Measurements from ENCODE around the gene PRR7. TPM values are rescaled to one million over a fixed set of nuclear protein-coding genes. Genes with fewer than 3 reads are reported as not detected.
A peak's percentile ranks its signal among the peaks of the same experiment; 100 is the strongest.

Gene PRR7
- total and polyA plus RNA-seq, 2 of the 13 experiments (the other 11 are each of a cell fraction or from before 2014, with no cell fraction given) = 4.8 to 5.0 TPM

GRCh38 chr5:177503351-177504085 is 56.9 kb downstream of the PRR7 start:
- Histone ChIP-seq H3K9me3 (ENCODE audit: low read length) (no peaks in the 10 kb centered on the region), H3K27ac (ENCODE audit: extremely low read length, insufficient read depth, low read length) (no peak overlapping the region), H3K4me3 (replicated peaks in 1 of 3; ENCODE audit: insufficient read depth in 1 of 3, low read depth in 2 of 3, low read length in 3 of 3) (no peak overlapping the region), H3K27me3 (ENCODE audit: control insufficient read depth in 1 of 2, insufficient read depth in 2 of 2, low read length in 2 of 2) (peaks cover 2 to 32% of the 10 kb centered on the region in 2 experiments; a peak in 4 of 5 replicates), H2AFZ (ENCODE audit: low read length) (no peak overlapping the region), H4K20me1 (ENCODE audit: insufficient read depth, low read length) (no peaks in the 10 kb centered on the region), H3K36me3 (replicated peaks in 1 of 2; ENCODE audit: control insufficient read depth in 1 of 2, insufficient read depth in 2 of 2, low read length in 2 of 2) (no peaks in the 10 kb centered on the region), H3K9ac (ENCODE audit: insufficient read depth, low read depth, low read length) (no peak overlapping the region), H3K4me1 (ENCODE audit: insufficient read depth, low read length) (peaks cover 38% of the 10 kb centered on the region), H3K4me2 (ENCODE audit: low read depth, low read length) (0 out of 2 replicates have a peak overlapping the region, but pooled peaks have one; percentile 4), H3K79me2 (ENCODE audit: insufficient read depth, low read length) (no peaks in the 10 kb centered on the region)
- CTCF ChIA-PET (ENCODE audit: low intra/inter-chr PET ratio, low total read pairs) = interaction anchor here (1.1 kb wide), 1 partner anchor 16 kb away, joined by 4 read pairs; no protein-coding TSS in a partner anchor
- in situ Hi-C loops (cut with HindIII; ENCODE audit: extremely low pct_ligation_motif_present, low pct_unique_long_range_greater_than_20kb) (no loop called here), intact Hi-C loops (cut with micrococcal nuclease; ENCODE audit: unreplicated experiment) (no loop called here)
- BruUV-seq (replicated peaks) = no TSS peak
- ATAC-seq = no peak; the same call in 2 of the 3 replicates
- FAIRE-seq = no peak
- DNase-seq (ENCODE audit: low spot score) = no peak
- POLR2A ChIA-PET = interaction anchor here (1.1 kb wide), 1 partner anchor 27 kb away, joined by 3 read pairs; no protein-coding TSS in a partner anchor
- WGBS (ENCODE audit: low lambda C conversion rate) = 33% methylated on average over 11 of the region's 24 CpGs
- TF ChIP-seq, protein P1, sequence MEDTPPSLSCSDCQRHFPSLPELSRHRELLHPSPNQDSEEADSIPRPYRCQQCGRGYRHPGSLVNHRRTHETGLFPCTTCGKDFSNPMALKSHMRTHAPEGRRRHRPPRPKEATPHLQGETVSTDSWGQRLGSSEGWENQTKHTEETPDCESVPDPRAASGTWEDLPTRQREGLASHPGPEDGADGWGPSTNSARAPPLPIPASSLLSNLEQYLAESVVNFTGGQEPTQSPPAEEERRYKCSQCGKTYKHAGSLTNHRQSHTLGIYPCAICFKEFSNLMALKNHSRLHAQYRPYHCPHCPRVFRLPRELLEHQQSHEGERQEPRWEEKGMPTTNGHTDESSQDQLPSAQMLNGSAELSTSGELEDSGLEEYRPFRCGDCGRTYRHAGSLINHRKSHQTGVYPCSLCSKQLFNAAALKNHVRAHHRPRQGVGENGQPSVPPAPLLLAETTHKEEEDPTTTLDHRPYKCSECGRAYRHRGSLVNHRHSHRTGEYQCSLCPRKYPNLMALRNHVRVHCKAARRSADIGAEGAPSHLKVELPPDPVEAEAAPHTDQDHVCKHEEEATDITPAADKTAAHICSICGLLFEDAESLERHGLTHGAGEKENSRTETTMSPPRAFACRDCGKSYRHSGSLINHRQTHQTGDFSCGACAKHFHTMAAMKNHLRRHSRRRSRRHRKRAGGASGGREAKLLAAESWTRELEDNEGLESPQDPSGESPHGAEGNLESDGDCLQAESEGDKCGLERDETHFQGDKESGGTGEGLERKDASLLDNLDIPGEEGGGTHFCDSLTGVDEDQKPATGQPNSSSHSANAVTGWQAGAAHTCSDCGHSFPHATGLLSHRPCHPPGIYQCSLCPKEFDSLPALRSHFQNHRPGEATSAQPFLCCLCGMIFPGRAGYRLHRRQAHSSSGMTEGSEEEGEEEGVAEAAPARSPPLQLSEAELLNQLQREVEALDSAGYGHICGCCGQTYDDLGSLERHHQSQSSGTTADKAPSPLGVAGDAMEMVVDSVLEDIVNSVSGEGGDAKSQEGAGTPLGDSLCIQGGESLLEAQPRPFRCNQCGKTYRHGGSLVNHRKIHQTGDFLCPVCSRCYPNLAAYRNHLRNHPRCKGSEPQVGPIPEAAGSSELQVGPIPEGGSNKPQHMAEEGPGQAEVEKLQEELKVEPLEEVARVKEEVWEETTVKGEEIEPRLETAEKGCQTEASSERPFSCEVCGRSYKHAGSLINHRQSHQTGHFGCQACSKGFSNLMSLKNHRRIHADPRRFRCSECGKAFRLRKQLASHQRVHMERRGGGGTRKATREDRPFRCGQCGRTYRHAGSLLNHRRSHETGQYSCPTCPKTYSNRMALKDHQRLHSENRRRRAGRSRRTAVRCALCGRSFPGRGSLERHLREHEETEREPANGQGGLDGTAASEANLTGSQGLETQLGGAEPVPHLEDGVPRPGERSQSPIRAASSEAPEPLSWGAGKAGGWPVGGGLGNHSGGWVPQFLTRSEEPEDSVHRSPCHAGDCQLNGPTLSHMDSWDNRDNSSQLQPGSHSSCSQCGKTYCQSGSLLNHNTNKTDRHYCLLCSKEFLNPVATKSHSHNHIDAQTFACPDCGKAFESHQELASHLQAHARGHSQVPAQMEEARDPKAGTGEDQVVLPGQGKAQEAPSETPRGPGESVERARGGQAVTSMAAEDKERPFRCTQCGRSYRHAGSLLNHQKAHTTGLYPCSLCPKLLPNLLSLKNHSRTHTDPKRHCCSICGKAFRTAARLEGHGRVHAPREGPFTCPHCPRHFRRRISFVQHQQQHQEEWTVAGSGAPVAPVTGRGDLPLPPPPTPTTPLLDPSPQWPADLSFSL (CRISPR knock-in tag; IDR thresholded peaks at IDR 0.05) = no peak
- TF ChIP-seq ZNF562 (CRISPR knock-in tag; IDR thresholded peaks at IDR 0.05; ENCODE audit: borderline replicate concordance) = no peak
- no peak for TF ChIP-seq ZNF674 (CRISPR knock-in tag; IDR thresholded peaks at IDR 0.05; ENCODE audit: low read depth)
- TF ChIP-seq NR2F6 (IDR thresholded peaks at IDR 0.05) = no peak
- no peak for TF ChIP-seq NR2F6 (CRISPR knock-in tag; IDR thresholded peaks at IDR 0.05)
- no peak for TF ChIP-seq ZNF24 (IDR thresholded peaks at IDR 0.05)
- no peak for TF ChIP-seq ONECUT2 (CRISPR knock-in tag; IDR thresholded peaks at IDR 0.05)
- TF ChIP-seq ZNF691 (CRISPR knock-in tag; IDR thresholded peaks at IDR 0.05; ENCODE audit: borderline replicate concordance, low read depth) = no peak
- TF ChIP-seq ZNF430 (CRISPR knock-in tag; IDR thresholded peaks at IDR 0.05) = no peak
- no peak for TF ChIP-seq ZNF747 (CRISPR knock-in tag; IDR thresholded peaks at IDR 0.05; ENCODE audit: borderline replicate concordance)
- TF ChIP-seq, protein P2, sequence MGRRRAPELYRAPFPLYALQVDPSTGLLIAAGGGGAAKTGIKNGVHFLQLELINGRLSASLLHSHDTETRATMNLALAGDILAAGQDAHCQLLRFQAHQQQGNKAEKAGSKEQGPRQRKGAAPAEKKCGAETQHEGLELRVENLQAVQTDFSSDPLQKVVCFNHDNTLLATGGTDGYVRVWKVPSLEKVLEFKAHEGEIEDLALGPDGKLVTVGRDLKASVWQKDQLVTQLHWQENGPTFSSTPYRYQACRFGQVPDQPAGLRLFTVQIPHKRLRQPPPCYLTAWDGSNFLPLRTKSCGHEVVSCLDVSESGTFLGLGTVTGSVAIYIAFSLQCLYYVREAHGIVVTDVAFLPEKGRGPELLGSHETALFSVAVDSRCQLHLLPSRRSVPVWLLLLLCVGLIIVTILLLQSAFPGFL (CRISPR knock-in tag; IDR thresholded peaks at IDR 0.05) = no peak

Measured in HepG2 (cell line).